HEK293 (cell line): ENCODE measurements around the gene ARL6IP5.

Experiments
- CTCF ChIA-PET: fragments of 350-600 bp; formaldehyde crosslinking; extraction: SDS; loops from one replicate; lab custom pipeline; 2021; ENCODE audit warnings: antibody characterized with exemption; lab: Yijun Ruan, JAX
- POLR2A ChIA-PET: fragments of 300-600 bp; formaldehyde crosslinking; extraction: SDS; loops from one replicate; lab custom pipeline; 2020; ENCODE audit warnings: antibody characterized with exemption, inconsistent platforms; lab: Yijun Ruan, JAX
- H3K27ac ChIP-seq: fragments of 200-500 bp; sonication (Bioruptor generic); 2 replicates; pipeline ENCODE4 v1.5.1; 2014; ENCODE audit warnings: low read depth, low read length, control low read depth, inconsistent platforms; ENCODE audit errors: extremely low read depth
- H3K36me3 ChIP-seq, 2 experiments: fragments of 200-500 bp in 1 of 2; sonication (Bioruptor generic) in 1 of 2; 1 replicate in 1 of 2; 2 replicates in 1 of 2; pipeline ENCODE4 v1.5.1; 2014 to 2017; ENCODE audit warnings: inconsistent platforms in 2 of 2, low read length in 2 of 2; ENCODE audit not compliant: control insufficient read depth in 2 of 2, insufficient read depth in 1 of 2
- H3K4me1 ChIP-seq: fragments of 200-500 bp; sonication (Bioruptor generic); 2 replicates; pipeline ENCODE4 v1.5.1; 2014; ENCODE audit warnings: mild to moderate bottlenecking, low read length, inconsistent platforms; ENCODE audit not compliant: control insufficient read depth, insufficient read depth
- H3K4me3 ChIP-seq: 2 replicates; pipeline ENCODE4 v1.5.1; 2011; ENCODE audit warnings: low read depth, mild to moderate bottlenecking, control low read depth, low read length, moderate library complexity
- H3K9me3 ChIP-seq: fragments of 200-500 bp; sonication (Bioruptor generic); 2 replicates; pipeline ENCODE4 v1.5.1; 2014; ENCODE audit warnings: low read depth, low read length, inconsistent platforms; ENCODE audit not compliant: control insufficient read depth, insufficient read depth
- SP7 ChIP-seq: fragments of 450-650 bp; formaldehyde crosslinking; IDR thresholded peaks from 2 replicates; pipeline ENCODE4 v1.5.1; 2016; ENCODE audit warnings: missing biosample characterization, missing genetic modification characterization
- ZBTB20 ChIP-seq: fragments of 450-650 bp; formaldehyde crosslinking; IDR thresholded peaks from 2 replicates; pipeline ENCODE4 v1.5.1; 2016; ENCODE audit warnings: missing biosample characterization, missing genetic modification characterization
- ZBTB21 ChIP-seq: fragments of 450-650 bp; formaldehyde crosslinking; IDR thresholded peaks from 2 replicates; pipeline ENCODE4 v1.5.1; 2017; ENCODE audit warnings: missing biosample characterization, missing genetic modification characterization
- ZBTB8A ChIP-seq: fragments of 450-650 bp; formaldehyde crosslinking; IDR thresholded peaks from 2 replicates; pipeline ENCODE4 v1.5.1; 2016; ENCODE audit warnings: missing biosample characterization, missing genetic modification characterization
- ZNF121 ChIP-seq: fragments of 450-650 bp; formaldehyde crosslinking; IDR thresholded peaks from 2 replicates; pipeline ENCODE4 v1.5.1; 2016; ENCODE audit warnings: missing biosample characterization, missing genetic modification characterization
- ZNF16 ChIP-seq: fragments of 450-650 bp; formaldehyde crosslinking; IDR thresholded peaks from 2 replicates; pipeline ENCODE4 v1.5.1; 2016; ENCODE audit warnings: low read depth, missing biosample characterization, missing genetic modification characterization
- ZNF214 ChIP-seq: fragments of 450-650 bp; formaldehyde crosslinking; IDR thresholded peaks from 2 replicates; pipeline ENCODE4 v1.5.1; 2017; ENCODE audit warnings: missing biosample characterization, mild to moderate bottlenecking, missing genetic modification characterization, borderline replicate concordance
- ZNF48 ChIP-seq: fragments of 450-650 bp; formaldehyde crosslinking; IDR thresholded peaks from 2 replicates; pipeline ENCODE4 v1.5.1; 2016; ENCODE audit warnings: missing biosample characterization, missing genetic modification characterization
- ZNF501 ChIP-seq: fragments of 450-650 bp; formaldehyde crosslinking; IDR thresholded peaks from 2 replicates; pipeline ENCODE4 v1.5.1; 2016; ENCODE audit warnings: missing biosample characterization, missing genetic modification characterization
- ZNF521 ChIP-seq: fragments of 450-650 bp; formaldehyde crosslinking; IDR thresholded peaks from 2 replicates; pipeline ENCODE4 v1.5.1; 2017; ENCODE audit warnings: missing biosample characterization, mild to moderate bottlenecking, missing genetic modification characterization
- ZNF660 ChIP-seq: fragments of 450-650 bp; IDR thresholded peaks from 2 replicates; pipeline ENCODE4 v1.5.1; 2018; ENCODE audit warnings: missing biosample characterization, mild to moderate bottlenecking, missing genetic modification characterization
- ZNF776 ChIP-seq: fragments of 450-650 bp; formaldehyde crosslinking; IDR thresholded peaks from 2 replicates; pipeline ENCODE4 v1.5.0; 2017; ENCODE audit warnings: missing biosample characterization, missing genetic modification characterization, borderline replicate concordance
- TF ChIP-seq, protein P1 (sequence below): fragments of 450-650 bp; formaldehyde crosslinking; IDR thresholded peaks from 2 replicates; pipeline ENCODE4 v1.5.1; 2016; ENCODE audit warnings: missing biosample characterization, missing genetic modification characterization
- TF ChIP-seq, protein P2 (sequence below): fragments of 450-650 bp; formaldehyde crosslinking; IDR thresholded peaks from 2 replicates; pipeline ENCODE4 v1.5.1; 2016; ENCODE audit warnings: missing biosample characterization, missing genetic modification characterization
- TF ChIP-seq, protein P3 (sequence below): sonication (generic); formaldehyde crosslinking; IDR thresholded peaks from 2 replicates; pipeline ENCODE4 v1.8.1; 2022; ENCODE audit warnings: mild to moderate bottlenecking, moderate library complexity, missing genetic modification reagents
- TF ChIP-seq, protein P4 (sequence below): fragments of 450-650 bp; formaldehyde crosslinking; IDR thresholded peaks from 2 replicates; pipeline ENCODE4 v1.5.1; 2016; ENCODE audit warnings: missing biosample characterization, missing genetic modification characterization
- TF ChIP-seq, protein P5 (sequence below): fragments of 450-650 bp; formaldehyde crosslinking; IDR thresholded peaks from 2 replicates; pipeline ENCODE4 v1.5.1; 2016; ENCODE audit warnings: missing biosample characterization, missing genetic modification characterization
- TF ChIP-seq, protein P6 (sequence below): fragments of 450-650 bp; formaldehyde crosslinking; IDR thresholded peaks from 2 replicates; pipeline ENCODE4 v1.5.1; 2017; ENCODE audit warnings: missing biosample characterization, missing genetic modification characterization
- TF ChIP-seq, protein P7 (sequence below): fragments of 450-650 bp; formaldehyde crosslinking; IDR thresholded peaks from 2 replicates; pipeline ENCODE4 v1.5.1; 2017; ENCODE audit warnings: missing biosample characterization, mild to moderate bottlenecking, missing genetic modification characterization, moderate library complexity

Gene ARL6IP5

DNA sequence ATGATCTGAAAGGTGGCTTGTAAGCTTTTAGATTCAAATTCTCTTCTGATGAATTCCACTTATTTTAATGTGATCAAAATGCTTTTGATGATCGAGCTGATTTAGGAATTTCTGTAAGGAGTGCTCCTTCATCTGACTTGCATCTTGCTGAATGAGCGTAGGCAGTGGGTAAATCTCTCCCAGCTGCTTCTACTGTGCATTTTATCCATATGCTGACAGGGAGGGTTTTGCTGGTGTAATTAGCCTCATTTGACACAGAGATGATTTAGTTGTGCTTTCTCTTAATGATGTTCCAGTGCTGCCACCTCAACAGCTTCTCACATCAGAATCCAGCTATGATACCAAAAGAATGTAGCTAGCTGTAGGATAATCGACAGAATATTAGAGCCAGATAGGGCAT, 41.5 kb downstream of the ARL6IP5 start:
- no peaks in the 10 kb centered on the region for H3K9me3 ChIP-seq
- no peak overlapping the region for H3K4me3 ChIP-seq
- H3K36me3 ChIP-seq = no peaks in the 10 kb centered on the region
- TF ChIP-seq, protein P1, sequence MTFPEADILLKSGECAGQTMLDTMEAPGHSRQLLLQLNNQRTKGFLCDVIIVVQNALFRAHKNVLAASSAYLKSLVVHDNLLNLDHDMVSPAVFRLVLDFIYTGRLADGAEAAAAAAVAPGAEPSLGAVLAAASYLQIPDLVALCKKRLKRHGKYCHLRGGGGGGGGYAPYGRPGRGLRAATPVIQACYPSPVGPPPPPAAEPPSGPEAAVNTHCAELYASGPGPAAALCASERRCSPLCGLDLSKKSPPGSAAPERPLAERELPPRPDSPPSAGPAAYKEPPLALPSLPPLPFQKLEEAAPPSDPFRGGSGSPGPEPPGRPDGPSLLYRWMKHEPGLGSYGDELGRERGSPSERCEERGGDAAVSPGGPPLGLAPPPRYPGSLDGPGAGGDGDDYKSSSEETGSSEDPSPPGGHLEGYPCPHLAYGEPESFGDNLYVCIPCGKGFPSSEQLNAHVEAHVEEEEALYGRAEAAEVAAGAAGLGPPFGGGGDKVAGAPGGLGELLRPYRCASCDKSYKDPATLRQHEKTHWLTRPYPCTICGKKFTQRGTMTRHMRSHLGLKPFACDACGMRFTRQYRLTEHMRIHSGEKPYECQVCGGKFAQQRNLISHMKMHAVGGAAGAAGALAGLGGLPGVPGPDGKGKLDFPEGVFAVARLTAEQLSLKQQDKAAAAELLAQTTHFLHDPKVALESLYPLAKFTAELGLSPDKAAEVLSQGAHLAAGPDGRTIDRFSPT = no peak
- TF ChIP-seq ZNF121 (tag by site-specific recombination) (no peak), ZBTB8A (tag by site-specific recombination) (no peak), ZNF501 (no peak), ZNF776 (no peak)
- TF ChIP-seq, protein P2, sequence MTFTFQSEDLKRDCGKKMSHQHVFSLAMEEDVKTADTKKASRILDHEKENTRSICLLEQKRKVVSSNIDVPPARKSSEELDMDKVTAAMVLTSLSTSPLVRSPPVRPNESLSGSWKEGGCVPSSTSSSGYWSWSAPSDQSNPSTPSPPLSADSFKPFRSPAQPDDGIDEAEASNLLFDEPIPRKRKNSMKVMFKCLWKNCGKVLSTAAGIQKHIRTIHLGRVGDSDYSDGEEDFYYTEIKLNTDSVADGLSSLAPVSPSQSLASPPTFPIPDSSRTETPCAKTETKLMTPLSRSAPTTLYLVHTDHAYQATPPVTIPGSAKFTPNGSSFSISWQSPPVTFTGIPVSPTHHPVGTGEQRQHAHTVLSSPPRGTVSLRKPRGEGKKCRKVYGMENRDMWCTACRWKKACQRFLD = no peak
- TF ChIP-seq, protein P3, sequence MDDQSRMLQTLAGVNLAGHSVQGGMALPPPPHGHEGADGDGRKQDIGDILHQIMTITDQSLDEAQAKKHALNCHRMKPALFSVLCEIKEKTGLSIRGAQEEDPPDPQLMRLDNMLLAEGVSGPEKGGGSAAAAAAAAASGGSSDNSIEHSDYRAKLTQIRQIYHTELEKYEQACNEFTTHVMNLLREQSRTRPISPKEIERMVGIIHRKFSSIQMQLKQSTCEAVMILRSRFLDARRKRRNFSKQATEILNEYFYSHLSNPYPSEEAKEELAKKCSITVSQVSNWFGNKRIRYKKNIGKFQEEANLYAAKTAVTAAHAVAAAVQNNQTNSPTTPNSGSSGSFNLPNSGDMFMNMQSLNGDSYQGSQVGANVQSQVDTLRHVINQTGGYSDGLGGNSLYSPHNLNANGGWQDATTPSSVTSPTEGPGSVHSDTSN = no peak
- TF ChIP-seq, protein P4, sequence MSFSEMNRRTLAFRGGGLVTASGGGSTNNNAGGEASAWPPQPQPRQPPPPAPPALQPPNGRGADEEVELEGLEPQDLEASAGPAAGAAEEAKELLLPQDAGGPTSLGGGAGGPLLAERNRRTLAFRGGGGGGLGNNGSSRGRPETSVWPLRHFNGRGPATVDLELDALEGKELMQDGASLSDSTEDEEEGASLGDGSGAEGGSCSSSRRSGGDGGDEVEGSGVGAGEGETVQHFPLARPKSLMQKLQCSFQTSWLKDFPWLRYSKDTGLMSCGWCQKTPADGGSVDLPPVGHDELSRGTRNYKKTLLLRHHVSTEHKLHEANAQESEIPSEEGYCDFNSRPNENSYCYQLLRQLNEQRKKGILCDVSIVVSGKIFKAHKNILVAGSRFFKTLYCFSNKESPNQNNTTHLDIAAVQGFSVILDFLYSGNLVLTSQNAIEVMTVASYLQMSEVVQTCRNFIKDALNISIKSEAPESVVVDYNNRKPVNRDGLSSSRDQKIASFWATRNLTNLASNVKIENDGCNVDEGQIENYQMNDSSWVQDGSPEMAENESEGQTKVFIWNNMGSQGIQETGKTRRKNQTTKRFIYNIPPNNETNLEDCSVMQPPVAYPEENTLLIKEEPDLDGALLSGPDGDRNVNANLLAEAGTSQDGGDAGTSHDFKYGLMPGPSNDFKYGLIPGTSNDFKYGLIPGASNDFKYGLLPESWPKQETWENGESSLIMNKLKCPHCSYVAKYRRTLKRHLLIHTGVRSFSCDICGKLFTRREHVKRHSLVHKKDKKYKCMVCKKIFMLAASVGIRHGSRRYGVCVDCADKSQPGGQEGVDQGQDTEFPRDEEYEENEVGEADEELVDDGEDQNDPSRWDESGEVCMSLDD (tag by site-specific recombination) = no peak
- TF ChIP-seq, all 188 proteins: peak for 0
- POLR2A ChIA-PET = no interaction called here
- no peaks in the 10 kb centered on the region for H3K4me1 ChIP-seq
- H3K27ac ChIP-seq = no peak overlapping the region
- CTCF ChIA-PET = interaction anchor here (0.7 to 3.3 kb wide), 4 partner anchors 10 to 180 kb away, joined by 3 to 12 read pairs (median 4); no protein-coding TSS in a partner anchor

DNA sequence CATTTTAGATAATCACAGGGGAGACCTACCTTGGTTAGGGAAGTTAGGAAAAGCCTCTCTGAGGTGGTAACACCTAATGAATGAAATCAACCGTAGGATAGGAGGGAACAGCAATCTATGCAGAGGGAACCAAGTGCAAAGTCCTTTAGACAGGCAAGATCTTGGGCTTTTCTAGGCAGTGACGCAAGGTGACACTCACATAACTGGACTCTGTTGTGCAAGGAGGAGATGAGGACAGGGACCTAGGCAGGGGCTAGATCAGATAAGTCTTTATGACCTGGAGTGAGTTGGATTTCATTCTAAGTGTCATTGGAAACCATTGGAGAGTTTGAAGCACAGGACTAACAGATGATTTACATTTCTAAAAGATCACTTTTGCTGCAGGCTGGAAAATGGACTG, 42.3 kb downstream of the ARL6IP5 start:
- no peaks in the 10 kb centered on the region for H3K36me3 ChIP-seq
- H3K4me3 ChIP-seq = no peak overlapping the region
- ChIA-PET POLR2A (no interaction called here), CTCF (interaction anchor here (1.9 to 3.3 kb wide), 2 partner anchors 34 to 179 kb away, joined by 6 to 12 read pairs; no protein-coding TSS in a partner anchor)
- H3K9me3 ChIP-seq = no peaks in the 10 kb centered on the region
- TF ChIP-seq, protein P5, sequence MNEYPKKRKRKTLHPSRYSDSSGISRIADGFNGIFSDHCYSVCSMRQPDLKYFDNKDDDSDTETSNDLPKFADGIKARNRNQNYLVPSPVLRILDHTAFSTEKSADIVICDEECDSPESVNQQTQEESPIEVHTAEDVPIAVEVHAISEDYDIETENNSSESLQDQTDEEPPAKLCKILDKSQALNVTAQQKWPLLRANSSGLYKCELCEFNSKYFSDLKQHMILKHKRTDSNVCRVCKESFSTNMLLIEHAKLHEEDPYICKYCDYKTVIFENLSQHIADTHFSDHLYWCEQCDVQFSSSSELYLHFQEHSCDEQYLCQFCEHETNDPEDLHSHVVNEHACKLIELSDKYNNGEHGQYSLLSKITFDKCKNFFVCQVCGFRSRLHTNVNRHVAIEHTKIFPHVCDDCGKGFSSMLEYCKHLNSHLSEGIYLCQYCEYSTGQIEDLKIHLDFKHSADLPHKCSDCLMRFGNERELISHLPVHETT (tag by site-specific recombination) = no peak
- TF ChIP-seq SP7 = peak; percentile 32; the same call in 1 of the 2 replicates
- no peak overlapping the region for H3K27ac ChIP-seq
- H3K4me1 ChIP-seq = no peaks in the 10 kb centered on the region

DNA sequence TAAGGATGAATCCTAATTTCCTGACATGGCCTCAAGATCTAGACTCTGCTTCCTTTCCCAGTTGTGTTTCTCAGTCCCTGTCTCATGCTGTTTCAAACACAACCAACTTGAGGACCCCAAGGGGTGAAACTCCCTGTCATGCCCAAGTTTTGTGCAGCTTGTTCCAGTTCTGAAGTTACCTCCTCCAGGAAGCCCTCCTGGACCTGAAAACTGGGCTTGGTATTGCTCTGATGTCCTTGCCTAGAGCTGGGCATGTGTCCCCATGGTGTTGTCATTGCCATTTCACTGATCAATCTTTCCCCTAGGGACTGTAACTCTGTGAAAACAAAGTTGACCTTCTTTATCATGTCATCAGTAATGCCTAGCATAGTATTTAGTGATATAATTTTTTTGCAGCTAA, 43.8 kb downstream of the ARL6IP5 start:
- no peak overlapping the region for H3K27ac ChIP-seq
- TF ChIP-seq ZNF48 (no peak), ZBTB21 (tag by site-specific recombination) (no peak), ZNF214 (tag by site-specific recombination) (no peak), ZBTB20 (tag by site-specific recombination) (no peak), ZNF521 (tag by site-specific recombination) (no peak), ZNF16 (tag by site-specific recombination) (no peak), ZNF660 (tag by site-specific recombination) (no peak)
- TF ChIP-seq, protein P6, sequence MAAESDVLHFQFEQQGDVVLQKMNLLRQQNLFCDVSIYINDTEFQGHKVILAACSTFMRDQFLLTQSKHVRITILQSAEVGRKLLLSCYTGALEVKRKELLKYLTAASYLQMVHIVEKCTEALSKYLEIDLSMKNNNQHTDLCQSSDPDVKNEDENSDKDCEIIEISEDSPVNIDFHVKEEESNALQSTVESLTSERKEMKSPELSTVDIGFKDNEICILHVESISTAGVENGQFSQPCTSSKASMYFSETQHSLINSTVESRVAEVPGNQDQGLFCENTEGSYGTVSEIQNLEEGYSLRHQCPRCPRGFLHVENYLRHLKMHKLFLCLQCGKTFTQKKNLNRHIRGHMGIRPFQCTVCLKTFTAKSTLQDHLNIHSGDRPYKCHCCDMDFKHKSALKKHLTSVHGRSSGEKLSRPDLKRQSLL (tag by site-specific recombination) = no peak
- TF ChIP-seq, protein P7, sequence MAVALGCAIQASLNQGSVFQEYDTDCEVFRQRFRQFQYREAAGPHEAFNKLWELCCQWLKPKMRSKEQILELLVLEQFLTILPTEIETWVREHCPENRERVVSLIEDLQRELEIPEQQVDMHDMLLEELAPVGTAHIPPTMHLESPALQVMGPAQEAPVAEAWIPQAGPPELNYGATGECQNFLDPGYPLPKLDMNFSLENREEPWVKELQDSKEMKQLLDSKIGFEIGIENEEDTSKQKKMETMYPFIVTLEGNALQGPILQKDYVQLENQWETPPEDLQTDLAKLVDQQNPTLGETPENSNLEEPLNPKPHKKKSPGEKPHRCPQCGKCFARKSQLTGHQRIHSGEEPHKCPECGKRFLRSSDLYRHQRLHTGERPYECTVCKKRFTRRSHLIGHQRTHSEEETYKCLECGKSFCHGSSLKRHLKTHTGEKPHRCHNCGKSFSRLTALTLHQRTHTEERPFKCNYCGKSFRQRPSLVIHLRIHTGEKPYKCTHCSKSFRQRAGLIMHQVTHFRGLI = no peak
- no peaks in the 10 kb centered on the region for H3K9me3 ChIP-seq
- CTCF ChIA-PET = interaction anchor here (0.6 to 3.3 kb wide), 3 partner anchors 8 to 178 kb away, joined by 3 to 12 read pairs (median 3); no protein-coding TSS in a partner anchor
- no peak overlapping the region for H3K4me3 ChIP-seq
- POLR2A ChIA-PET = no interaction called here
- no peaks in the 10 kb centered on the region for H3K4me1 ChIP-seq
- H3K36me3 ChIP-seq = no peaks in the 10 kb centered on the region
